ENCODE results near the gene RPS6KA2. TPM values are rescaled to one million over a fixed set of nuclear protein-coding genes. Genes with fewer than 3 reads are reported as not detected.

Gene RPS6KA2
- total RNA-seq, 3 donors from 2014 or later = 8.6 to 21.3 (median 18.7) TPM

GRCh38 chr6:166415306-166415705, 211.7 kb downstream of the RPS6KA2 start:
- Histone ChIP-seq H3K4me1 (ENCODE audit: low read depth) (no peaks in the 10 kb centered on the region), H3K36me3 (ENCODE audit: low read depth) (no peaks in the 10 kb centered on the region), H3K4me3 (no peak overlapping the region), H3K9me3 (no peaks in the 10 kb centered on the region)
- intact Hi-C loops (cut with DNase I, micrococcal nuclease) = no loop called here
- DNase-seq (peak in 1 of 3 donors; percentile 25), ATAC-seq (peak; percentile 58)
- no peak for TF ChIP-seq CTCF (IDR thresholded peaks at IDR 0.05)

GRCh38 chr6:166413491-166413951, 213.5 kb downstream of the RPS6KA2 start:
- H3K36me3 ChIP-seq (ENCODE audit: low read depth) = no peaks in the 10 kb centered on the region
- no peak for DNase-seq
- no peak for TF ChIP-seq CTCF (IDR thresholded peaks at IDR 0.05)

GRCh38 chr6:166412911-166413384, 214.1 kb downstream of the RPS6KA2 start:
- no peaks in the 10 kb centered on the region for H3K36me3 ChIP-seq (ENCODE audit: low read depth)
- no peak for DNase-seq
- peaks cover 2% of the 10 kb centered on the region for H3K4me1 ChIP-seq (ENCODE audit: low read depth)
- ATAC-seq = no peak
- intact Hi-C loops (cut with DNase I, micrococcal nuclease) = no loop called here
- H3K4me3 ChIP-seq = no peak overlapping the region
- no peak for TF ChIP-seq CTCF (IDR thresholded peaks at IDR 0.05)
- H3K9me3 ChIP-seq = no peaks in the 10 kb centered on the region

More at GRCh38 chr6:166413491-166413951, 213.5 kb downstream of the RPS6KA2 start:
- Histone ChIP-seq H3K9me3 (no peaks in the 10 kb centered on the region), H3K4me1 (ENCODE audit: low read depth) (peaks cover 2% of the 10 kb centered on the region), H3K4me3 (no peak overlapping the region)
- intact Hi-C loops (cut with DNase I, micrococcal nuclease) = no loop called here
- no peak for ATAC-seq

- DNase-seq = no peak
- peaks cover 2% of the 10 kb centered on the region for H3K4me1 ChIP-seq (ENCODE audit: low read depth)
- ATAC-seq = no peak
- H3K4me3 ChIP-seq = no peak overlapping the region
- H3K9me3 ChIP-seq = no peaks in the 10 kb centered on the region
- TF ChIP-seq CTCF (IDR thresholded peaks at IDR 0.05) = no peak
- intact Hi-C loops (cut with DNase I, micrococcal nuclease) = no loop called here
- H3K36me3 ChIP-seq (ENCODE audit: low read depth) = no peaks in the 10 kb centered on the region
Measured at GRCh38 chr6:166412156-166412910, 214.7 kb downstream of the RPS6KA2 start.

- TF ChIP-seq CTCF (IDR thresholded peaks at IDR 0.05) = no peak
- no peak overlapping the region for H3K4me3 ChIP-seq
- peak in 1 of 3 donors; percentile 14 for DNase-seq
- no peaks in the 10 kb centered on the region for H3K9me3 ChIP-seq
- peak; percentile 52 for ATAC-seq
- intact Hi-C loops (cut with DNase I, micrococcal nuclease) = no loop called here
- peaks cover 2% of the 10 kb centered on the region for H3K4me1 ChIP-seq (ENCODE audit: low read depth)
- no peaks in the 10 kb centered on the region for H3K36me3 ChIP-seq (ENCODE audit: low read depth)
Measured at GRCh38 chr6:166411721-166412151, 215.3 kb downstream of the RPS6KA2 start.

Data from mucosa of descending colon (tissue), 3 donors.